ENCODE data around the gene IKZF3.

GRCh38 chr17:39814497-39814896, 49.6 kb downstream of the IKZF3 start:
- TF ChIP-seq CTCF (IDR thresholded peaks at IDR 0.05; ENCODE audit: low read depth, low read length) (no peak), EZH2phosphoT487 (IDR thresholded peaks at IDR 0.05; ENCODE audit: low read depth) (no peak)
